Measurements from ENCODE around the gene DGCR8. TPM values are rescaled to one million over a fixed set of nuclear protein-coding genes. Genes with fewer than 3 reads are reported as not detected.

DGCR8 gene
- polyA plus RNA-seq, 3 donors: 10.1 to 15.6 (median 12.9) TPM

- WGBS, 3 donors: 90 to 95% (median 92%) methylated on average over 10 to 11 of the region's 11 CpGs
Measured at GRCh38 chr22:20140107-20140445, 60.0 kb downstream of the DGCR8 start.

GRCh38 chr22:20140521-20140964 is 60.5 kb downstream of the DGCR8 start:
- no peak overlapping the region for H3K27ac ChIP-seq (ENCODE audit: low read depth, low read length)
- 88 to 95% (median 92%) methylated on average over 15 to 17 of the region's 17 CpGs for WGBS, 3 donors

More at GRCh38 chr22:20140107-20140445, 60.0 kb downstream of the DGCR8 start:
- H3K27ac ChIP-seq (ENCODE audit: low read depth, low read length): no peak overlapping the region

DNA sequence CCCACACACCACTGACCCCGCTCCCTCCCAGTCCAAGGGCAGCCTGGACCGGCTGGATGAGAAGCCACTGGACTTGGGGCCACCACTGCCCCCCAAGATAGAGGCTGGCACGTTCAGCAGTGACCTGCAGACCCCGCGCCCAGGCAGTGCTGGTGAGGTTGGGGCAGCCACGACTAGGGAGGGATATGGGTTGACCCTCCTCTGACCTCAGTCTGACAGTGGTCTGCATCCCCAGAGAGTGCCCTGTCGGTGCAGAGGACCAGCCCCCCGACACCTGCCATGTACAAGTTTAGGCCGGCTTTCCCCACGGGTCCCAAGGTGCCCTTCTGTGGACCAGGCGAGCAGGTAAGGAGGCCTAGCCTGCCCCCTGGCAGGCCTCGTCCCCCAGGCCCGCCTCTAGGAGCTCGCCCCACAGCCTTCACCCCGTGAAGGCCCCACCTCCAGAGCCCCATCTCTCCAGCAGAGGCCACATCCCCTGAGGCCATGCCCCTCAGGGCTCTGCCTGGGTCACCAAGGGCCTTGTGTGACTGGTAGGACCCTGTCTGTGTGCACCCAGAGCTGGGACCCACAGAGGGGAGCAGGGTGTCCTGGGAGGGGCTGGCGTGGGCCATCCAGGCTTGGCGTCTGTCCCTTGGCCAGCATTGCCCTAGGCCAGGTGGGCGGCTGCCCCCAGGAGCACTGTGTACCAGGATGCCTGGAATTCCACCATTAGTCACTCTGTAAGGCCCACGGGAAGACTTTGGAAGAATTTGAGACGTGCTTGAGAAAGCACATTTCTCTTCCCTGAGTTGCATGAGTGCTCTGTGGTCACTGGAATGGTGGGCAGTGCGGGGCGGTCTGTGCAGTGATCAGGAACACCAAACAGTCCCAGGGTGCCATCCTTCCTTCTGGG is 61.4 kb downstream of the DGCR8 start:
- WGBS, 3 donors: 84 to 88% (median 87%) methylated on average over 22 of the region's 22 CpGs

DNA sequence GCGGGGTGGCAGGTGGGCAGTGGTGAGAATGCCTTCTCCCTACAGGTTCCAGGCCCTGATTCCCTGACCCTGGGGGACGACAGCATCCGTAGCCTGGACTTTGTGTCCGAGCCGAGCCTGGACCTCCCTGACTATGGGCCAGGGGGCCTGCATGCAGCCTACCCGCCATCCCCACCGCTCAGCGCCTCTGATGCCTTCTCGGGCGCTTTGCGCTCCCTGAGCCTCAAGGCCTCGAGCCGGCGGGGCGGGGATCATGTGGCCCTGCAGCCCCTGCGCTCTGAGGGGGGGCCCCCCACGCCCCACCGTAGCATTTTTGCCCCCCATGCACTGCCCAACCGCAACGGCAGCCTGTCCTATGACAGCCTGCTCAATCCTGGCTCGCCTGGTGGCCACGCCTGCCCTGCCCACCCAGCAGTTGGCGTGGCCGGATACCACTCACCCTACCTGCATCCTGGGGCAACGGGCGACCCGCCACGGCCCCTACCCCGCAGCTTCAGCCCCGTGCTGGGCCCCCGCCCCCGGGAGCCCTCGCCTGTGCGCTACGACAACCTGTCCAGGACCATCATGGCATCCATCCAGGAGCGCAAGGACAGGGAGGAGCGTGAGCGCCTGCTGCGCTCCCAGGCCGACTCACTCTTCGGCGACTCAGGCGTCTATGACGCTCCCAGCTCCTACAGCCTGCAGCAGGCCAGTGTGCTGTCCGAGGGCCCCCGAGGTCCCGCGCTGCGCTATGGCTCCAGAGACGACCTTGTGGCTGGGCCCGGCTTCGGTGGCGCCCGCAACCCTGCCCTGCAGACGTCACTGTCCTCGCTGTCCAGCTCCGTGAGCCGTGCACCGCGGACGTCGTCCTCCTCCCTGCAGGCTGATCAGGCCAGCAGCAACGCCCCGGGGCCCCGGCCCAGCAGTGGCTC is 62.9 kb downstream of the DGCR8 start:
- no peak overlapping the region for H3K27ac ChIP-seq (ENCODE audit: low read depth, low read length)
- WGBS, 3 donors: 92 to 96% (median 94%) methylated on average over 54 to 65 of the region's 65 CpGs

More for the DNA sequence above, 61.4 kb downstream of the DGCR8 start:
- no peak overlapping the region for H3K27ac ChIP-seq (ENCODE audit: low read depth, low read length)

DNA sequence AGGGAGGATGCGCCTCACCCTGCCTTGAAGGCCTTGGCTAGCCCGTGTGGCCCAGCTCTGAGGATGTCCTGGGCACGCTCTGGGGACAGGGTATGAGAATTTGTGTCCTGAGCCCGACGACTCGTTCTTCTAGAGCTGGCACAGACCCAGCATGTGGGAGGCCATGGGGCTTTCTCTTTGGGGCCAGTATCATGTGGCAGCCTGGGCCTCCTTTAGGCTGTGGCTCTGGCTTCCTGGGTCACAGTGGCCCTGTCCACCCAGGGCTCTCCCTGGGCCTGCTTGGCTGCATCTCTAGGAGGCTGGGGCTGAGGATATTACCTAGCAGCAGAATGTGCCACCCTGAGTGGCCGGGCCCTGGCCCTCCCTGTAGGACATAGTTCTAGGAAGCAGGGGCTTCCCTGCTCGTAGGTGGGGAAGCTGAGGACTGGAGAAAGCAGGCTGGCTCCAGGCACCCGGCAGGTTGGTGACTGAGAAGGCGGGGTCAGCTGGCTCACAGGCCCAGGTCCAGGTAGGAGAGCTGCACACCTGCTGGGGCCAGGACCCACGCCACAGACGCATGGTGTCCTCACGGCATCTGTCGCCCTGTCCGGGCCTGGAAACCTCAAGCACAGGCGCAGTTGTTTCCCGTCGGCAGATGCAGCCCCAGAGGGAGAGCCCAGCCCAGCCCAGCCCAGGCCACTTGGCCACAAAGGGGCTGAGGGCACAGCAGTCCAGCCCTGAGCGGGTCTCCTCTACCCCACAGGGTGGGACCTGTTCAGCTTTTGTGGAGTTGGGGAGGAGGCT is 64.0 kb downstream of the DGCR8 start:
- 85 to 93% (median 88%) methylated on average over 19 of the region's 19 CpGs for WGBS, 3 donors
- no peak overlapping the region for H3K27ac ChIP-seq (ENCODE audit: low read depth, low read length)

DNA sequence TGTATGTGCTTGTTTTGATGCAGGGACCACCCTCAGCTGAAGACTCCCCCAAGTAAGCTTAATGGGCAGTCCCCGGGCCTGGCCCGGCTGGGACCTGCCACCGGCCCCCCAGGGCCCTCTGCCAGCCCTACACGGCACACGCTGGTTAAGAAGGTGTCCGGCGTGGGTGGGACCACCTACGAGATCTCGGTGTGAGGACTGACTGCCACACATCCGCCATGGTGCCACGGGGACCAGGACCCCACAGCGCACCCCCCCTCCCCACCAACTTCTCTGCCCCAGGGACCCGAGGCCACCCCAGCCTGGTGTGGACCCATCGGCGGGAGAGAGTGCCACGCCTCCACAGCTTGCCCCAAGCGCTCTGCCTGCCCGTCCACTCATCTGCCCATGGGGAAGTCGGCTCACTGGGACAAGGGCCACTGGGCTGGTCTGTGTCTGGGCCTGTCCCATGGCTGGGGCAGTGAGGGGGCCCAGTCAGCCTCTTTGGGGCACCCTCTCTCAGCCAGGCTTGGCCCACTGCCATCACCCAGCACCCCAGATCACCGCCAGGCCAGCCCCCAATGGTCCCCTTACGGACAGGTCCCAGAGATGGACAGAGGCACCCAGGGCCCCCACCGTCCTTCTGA is 65.3 kb downstream of the DGCR8 start:
- H3K27ac ChIP-seq (ENCODE audit: low read depth, low read length): no peak overlapping the region
- WGBS, 3 donors: 90 to 91% (median 91%) methylated on average over 20 to 22 of the region's 22 CpGs

- no peak overlapping the region for H3K27ac ChIP-seq (ENCODE audit: low read depth, low read length)
- 87 to 96% (median 90%) methylated on average over 19 to 21 of the region's 21 CpGs for WGBS, 3 donors
Measured at GRCh38 chr22:20145832-20146223, 65.8 kb downstream of the DGCR8 start.

DNA sequence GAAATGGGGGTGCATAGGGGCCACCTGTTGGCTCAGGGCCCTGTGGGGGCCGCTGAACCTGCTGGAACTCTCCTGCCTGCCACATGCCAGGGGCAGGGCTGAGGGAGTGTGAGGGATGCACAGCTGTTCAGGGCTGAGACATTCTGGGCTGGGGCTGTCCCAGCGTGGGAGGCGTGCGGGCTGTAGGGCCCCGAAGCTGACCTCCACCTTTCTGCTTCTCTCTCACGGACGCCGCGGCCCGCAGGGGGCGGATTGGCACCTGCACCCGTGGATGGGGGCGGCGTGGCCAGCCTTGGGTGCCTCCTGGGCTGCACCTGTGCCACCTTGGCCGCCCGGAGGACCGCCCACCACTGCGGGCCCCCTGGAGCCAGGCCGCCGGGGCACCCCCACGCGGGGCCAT is 66.7 kb downstream of the DGCR8 start:
- no peak overlapping the region for H3K27ac ChIP-seq (ENCODE audit: low read depth, low read length)
- 78 to 87% (median 87%) methylated on average over 11 to 22 of the region's 22 CpGs for WGBS, 3 donors

GRCh38 chr22:20147237-20147988 is 67.4 kb downstream of the DGCR8 start:
- 67 to 75% (median 74%) methylated on average over 14 of the region's 14 CpGs for WGBS, 3 donors
- no peak overlapping the region for H3K27ac ChIP-seq (ENCODE audit: low read depth, low read length)

GRCh38 chr22:20148414-20148813 is 68.4 kb downstream of the DGCR8 start:
- 72 to 86% (median 86%) methylated on average over 16 to 18 of the region's 18 CpGs for WGBS, 3 donors
- H3K27ac ChIP-seq (ENCODE audit: low read depth, low read length): no peak overlapping the region

DNA sequence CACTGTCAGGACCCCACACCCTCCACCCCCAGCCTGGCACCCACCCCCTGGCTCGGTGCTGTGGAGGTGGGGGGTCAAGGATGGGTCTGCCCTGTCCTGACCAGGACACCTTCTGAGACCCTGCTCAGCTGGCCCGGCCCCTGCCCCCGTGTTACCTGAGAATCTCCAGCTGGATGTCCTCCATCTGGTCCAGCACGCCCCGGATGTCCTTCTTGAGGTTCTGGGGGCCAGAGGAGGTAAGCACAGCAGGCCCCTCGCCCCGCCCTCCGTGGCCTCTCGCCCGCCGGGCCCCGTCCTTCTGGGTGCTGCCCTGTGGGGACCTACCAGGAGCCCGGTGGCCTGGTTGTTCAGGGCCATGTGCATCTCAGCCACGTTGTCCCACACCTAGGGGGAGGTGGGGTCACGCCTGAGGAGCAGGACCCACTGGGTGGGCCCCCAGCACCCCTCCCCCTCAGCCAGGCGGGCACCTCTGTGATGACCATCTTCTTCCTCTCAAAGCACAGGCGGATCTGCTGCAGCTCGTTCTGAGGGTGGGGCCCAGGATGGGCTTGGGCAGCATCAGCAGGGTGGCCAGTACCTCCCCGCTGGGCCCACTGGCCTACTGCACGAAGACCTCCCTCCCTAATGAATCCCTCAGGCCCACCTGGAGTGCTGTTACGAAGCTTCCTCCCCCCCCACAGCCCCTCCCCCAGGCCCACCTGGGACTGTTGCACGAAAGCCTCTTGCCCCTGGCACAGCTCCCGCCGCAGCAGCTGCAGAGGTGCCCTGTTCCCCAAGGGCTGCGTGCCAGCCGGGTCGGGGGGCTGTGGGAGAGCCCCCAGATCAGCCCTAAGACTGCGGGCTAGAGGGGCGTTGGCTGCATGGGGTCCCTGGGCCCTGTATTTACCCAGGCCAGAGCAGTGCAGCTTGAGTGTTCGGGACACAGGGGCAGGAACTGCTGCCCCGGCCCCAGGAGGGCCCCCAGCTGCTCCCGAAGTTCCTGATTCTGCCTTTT is 69.5 kb downstream of the DGCR8 start:
- WGBS, 3 donors: 61 to 66% (median 64%) methylated on average over 24 to 32 of the region's 32 CpGs
- no peak overlapping the region for H3K27ac ChIP-seq (ENCODE audit: low read depth, low read length)

- WGBS, 3 donors: 69 to 88% (median 71%) methylated on average over 7 to 14 of the region's 14 CpGs
Measured at GRCh38 chr22:20150381-20151275, 70.6 kb downstream of the DGCR8 start, which contains the start of gene CCDC188. Gene CCDC188 (minus strand): TSS chr22:20151055. CDS start chr22:20150986, 69 bp downstream.

GRCh38 chr22:20151276-20151588 is 71.2 kb downstream of the DGCR8 start:
- no peak overlapping the region for H3K27ac ChIP-seq (ENCODE audit: low read depth, low read length)
- 83 to 94% (median 91%) methylated on average over 4 of the region's 4 CpGs for WGBS, 3 donors

More at GRCh38 chr22:20150381-20151275, 70.6 kb downstream of the DGCR8 start, which contains the start of gene CCDC188:
- H3K27ac ChIP-seq (ENCODE audit: low read depth, low read length): no peak within 1 kb of the TSS

DNA sequence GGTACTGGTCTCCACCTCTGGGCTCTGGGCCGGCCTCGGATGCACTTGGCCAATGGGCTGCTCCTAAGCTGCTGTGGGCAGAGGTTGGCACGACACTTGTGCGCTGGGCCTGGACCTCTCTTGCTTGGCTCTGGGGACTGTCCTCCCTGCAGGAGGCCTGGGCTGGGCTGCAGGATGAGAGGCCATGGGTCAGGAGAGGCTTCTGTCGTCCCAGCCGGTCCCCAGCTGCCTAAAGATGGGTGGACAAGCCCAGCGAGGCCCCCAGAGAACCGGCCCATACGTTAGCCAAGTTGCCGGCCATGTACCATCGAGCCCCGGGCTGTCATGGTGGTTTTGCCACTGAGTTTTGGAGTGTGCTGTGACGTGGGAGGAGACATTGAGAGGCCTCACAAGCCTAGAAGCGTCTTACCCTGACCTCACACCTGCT is 72.4 kb downstream of the DGCR8 start:
- no peak overlapping the region for H3K27ac ChIP-seq (ENCODE audit: low read depth, low read length)
- WGBS, 3 donors: 81 to 85% (median 82%) methylated on average over 14 of the region's 14 CpGs

GRCh38 chr22:20153945-20154344 is 73.9 kb downstream of the DGCR8 start:
- WGBS, 3 donors: 62 to 66% (median 65%) methylated on average over 16 of the region's 16 CpGs

More at GRCh38 chr22:20153945-20154344, 73.9 kb downstream of the DGCR8 start:
- H3K27ac ChIP-seq (ENCODE audit: low read depth, low read length): no peak overlapping the region

Data from adipose tissue (tissue), 3 donors.